ENCODE data around the gene HTR6.

The HTR6 gene

DNA sequence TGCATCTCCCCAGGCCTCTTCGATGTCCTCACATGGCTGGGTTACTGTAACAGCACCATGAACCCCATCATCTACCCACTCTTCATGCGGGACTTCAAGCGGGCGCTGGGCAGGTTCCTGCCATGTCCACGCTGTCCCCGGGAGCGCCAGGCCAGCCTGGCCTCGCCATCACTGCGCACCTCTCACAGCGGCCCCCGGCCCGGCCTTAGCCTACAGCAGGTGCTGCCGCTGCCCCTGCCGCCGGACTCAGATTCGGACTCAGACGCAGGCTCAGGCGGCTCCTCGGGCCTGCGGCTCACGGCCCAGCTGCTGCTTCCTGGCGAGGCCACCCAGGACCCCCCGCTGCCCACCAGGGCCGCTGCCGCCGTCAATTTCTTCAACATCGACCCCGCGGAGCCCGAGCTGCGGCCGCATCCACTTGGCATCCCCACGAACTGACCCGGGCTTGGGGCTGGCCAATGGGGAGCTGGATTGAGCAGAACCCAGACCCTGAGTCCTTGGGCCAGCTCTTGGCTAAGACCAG lies 14.3 kb downstream of the HTR6 start:
- TF ChIP-seq TAF1 (IDR thresholded peaks at IDR 0.05; ENCODE audit: borderline replicate concordance, insufficient read depth, low read length) (no peak), FOXP2 (optimal IDR thresholded peaks at IDR 0.05; ENCODE audit: borderline replicate concordance, extremely low read depth, extremely low read length, insufficient read depth) (no peak), POLR2AphosphoS5 (IDR thresholded peaks at IDR 0.05; ENCODE audit: low read depth, low read length) (no peak), SIN3A (IDR thresholded peaks at IDR 0.05; ENCODE audit: borderline replicate concordance, insufficient read depth, low read length) (no peak)
- TF ChIP-seq, protein P1, sequence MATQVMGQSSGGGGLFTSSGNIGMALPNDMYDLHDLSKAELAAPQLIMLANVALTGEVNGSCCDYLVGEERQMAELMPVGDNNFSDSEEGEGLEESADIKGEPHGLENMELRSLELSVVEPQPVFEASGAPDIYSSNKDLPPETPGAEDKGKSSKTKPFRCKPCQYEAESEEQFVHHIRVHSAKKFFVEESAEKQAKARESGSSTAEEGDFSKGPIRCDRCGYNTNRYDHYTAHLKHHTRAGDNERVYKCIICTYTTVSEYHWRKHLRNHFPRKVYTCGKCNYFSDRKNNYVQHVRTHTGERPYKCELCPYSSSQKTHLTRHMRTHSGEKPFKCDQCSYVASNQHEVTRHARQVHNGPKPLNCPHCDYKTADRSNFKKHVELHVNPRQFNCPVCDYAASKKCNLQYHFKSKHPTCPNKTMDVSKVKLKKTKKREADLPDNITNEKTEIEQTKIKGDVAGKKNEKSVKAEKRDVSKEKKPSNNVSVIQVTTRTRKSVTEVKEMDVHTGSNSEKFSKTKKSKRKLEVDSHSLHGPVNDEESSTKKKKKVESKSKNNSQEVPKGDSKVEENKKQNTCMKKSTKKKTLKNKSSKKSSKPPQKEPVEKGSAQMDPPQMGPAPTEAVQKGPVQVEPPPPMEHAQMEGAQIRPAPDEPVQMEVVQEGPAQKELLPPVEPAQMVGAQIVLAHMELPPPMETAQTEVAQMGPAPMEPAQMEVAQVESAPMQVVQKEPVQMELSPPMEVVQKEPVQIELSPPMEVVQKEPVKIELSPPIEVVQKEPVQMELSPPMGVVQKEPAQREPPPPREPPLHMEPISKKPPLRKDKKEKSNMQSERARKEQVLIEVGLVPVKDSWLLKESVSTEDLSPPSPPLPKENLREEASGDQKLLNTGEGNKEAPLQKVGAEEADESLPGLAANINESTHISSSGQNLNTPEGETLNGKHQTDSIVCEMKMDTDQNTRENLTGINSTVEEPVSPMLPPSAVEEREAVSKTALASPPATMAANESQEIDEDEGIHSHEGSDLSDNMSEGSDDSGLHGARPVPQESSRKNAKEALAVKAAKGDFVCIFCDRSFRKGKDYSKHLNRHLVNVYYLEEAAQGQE (IDR thresholded peaks at IDR 0.05; ENCODE audit: insufficient read depth in 1 of 2, low read depth in 2 of 2, low read length in 2 of 2) = no peak

DNA sequence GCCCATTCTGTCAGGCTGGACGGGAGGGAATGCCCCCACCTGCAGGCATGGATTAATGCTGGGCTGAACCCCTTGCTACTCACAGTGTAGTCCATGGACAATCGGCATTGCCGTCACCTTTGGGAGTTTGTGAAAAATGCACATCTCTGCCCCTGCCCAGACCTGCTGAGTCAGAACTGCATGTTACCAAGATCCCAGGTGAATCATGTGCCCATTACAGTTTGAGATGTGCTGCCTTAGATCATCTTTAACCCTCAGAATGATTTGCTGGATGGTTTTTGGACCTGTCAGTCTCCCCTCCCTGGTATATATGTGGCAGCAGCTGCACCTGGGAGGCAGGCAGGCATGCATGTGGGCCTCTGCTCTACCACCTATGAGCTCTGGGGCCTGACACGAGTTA lies 15.0 kb downstream of the HTR6 start:
- TF ChIP-seq SIN3A (IDR thresholded peaks at IDR 0.05; ENCODE audit: borderline replicate concordance, insufficient read depth, low read length) (no peak), TAF1 (IDR thresholded peaks at IDR 0.05; ENCODE audit: borderline replicate concordance, insufficient read depth, low read length) (no peak), POLR2AphosphoS5 (IDR thresholded peaks at IDR 0.05; ENCODE audit: low read depth, low read length) (no peak), FOXP2 (optimal IDR thresholded peaks at IDR 0.05; ENCODE audit: borderline replicate concordance, extremely low read depth, extremely low read length, insufficient read depth) (no peak)
- TF ChIP-seq, protein P1 (IDR thresholded peaks at IDR 0.05; ENCODE audit: insufficient read depth in 1 of 2, low read depth in 2 of 2, low read length in 2 of 2) = no peak

DNA sequence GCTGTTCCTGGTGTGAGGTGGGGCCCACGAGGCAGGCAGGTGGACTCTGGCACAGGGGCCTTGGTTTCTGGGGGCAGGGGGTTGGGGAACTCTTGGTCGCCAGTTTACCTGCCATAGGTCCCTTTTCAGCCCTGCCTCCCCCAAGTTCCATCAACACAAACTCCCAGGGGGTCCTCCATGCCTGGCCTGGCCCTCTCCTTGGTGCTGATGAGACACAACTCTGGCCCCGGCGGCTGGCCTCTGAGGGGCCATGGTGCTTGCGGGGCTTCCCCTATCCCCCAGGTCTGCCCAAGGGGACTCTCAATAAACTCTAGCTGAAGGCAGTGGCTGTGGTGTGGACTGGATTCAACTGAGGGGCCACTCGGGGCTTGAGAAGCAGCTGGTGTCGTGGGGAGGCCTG lies 16.0 kb downstream of the HTR6 start:
- no peak for TF ChIP-seq POLR2AphosphoS5 (IDR thresholded peaks at IDR 0.05; ENCODE audit: low read depth, low read length)
- TF ChIP-seq, protein P1 (IDR thresholded peaks at IDR 0.05; ENCODE audit: insufficient read depth in 1 of 2, low read depth in 2 of 2, low read length in 2 of 2) = peak; percentile 33 to 79; a peak in 2 of 4 replicates

DNA sequence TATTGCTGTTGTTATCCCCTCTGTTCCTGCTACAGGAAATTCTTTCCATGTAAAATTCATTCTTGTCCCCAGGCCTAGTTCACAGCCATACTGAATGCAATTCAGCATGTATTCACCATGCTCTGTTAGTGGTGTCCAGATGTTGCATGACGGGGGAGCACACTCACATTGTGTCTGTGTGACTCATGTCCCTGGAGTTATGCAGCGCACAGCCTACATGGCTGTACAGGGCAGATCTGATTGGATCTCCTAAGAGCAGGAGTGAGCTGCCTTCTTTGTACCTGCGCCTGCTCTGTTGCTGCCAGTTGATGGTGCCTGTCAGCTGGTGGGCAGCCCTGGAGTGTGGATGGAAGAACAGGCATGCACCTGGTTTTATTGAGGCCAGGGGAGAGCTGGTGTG lies 17.6 kb downstream of the HTR6 start:
- TF ChIP-seq FOXP2 (optimal IDR thresholded peaks at IDR 0.05; ENCODE audit: borderline replicate concordance, extremely low read depth, extremely low read length, insufficient read depth) = no peak
- no peak for TF ChIP-seq SIN3A (IDR thresholded peaks at IDR 0.05; ENCODE audit: borderline replicate concordance, insufficient read depth, low read length)
- TF ChIP-seq, protein P1 (IDR thresholded peaks at IDR 0.05; ENCODE audit: insufficient read depth in 1 of 2, low read depth in 2 of 2, low read length in 2 of 2) = no peak
- TF ChIP-seq TAF1 (IDR thresholded peaks at IDR 0.05; ENCODE audit: borderline replicate concordance, insufficient read depth, low read length) = no peak
- no peak for TF ChIP-seq POLR2AphosphoS5 (IDR thresholded peaks at IDR 0.05; ENCODE audit: low read depth, low read length)

DNA sequence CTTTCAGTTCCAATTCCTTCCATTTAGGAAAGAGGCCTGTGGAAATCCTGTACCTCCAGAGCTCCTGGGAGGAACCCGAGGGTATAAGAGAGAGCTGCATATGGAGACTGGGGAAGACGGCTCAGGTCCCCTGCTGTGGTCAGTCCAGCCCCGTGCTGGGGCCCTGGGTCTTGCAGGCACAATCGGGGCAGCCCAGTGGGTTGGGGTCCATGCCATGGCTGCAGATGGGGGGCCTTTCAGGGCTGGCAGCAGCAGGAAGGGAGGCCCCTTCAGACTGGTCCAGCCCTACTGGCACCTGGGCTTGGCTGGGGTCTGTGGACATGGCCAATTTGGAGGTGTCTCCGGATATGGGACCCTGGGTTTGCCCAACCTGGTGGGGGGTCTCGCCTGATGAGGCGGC lies 18.2 kb downstream of the HTR6 start:
- TF ChIP-seq POLR2AphosphoS5 (IDR thresholded peaks at IDR 0.05; ENCODE audit: low read depth, low read length) = no peak

All from PFSK-1 (cell line).